GM13977 (cell line): ENCODE data around the gene LIPN.

Source experiments
- DNase-seq: peaks from one replicate; pipeline ENCODE4 v3.0.0; 2012; ENCODE audit warnings: low spot score
- in situ Hi-C: fragments of 300-500 bp; cut with MboI; formaldehyde crosslinking; loops from one replicate; pipeline ENCODE4 v1.12.0; 2022; ENCODE audit warnings: low sequenced_read_pairs, low pct_unique_long_range_greater_than_20kb, mixed read lengths, inconsistent platforms; ENCODE audit not compliant: unreplicated experiment
- TF ChIP-seq, protein P1 (sequence below): IDR thresholded peaks from 2 replicates; pipeline ENCODE4 v1.5.1; 2012; ENCODE audit warnings: mild to moderate bottlenecking, control low read depth; ENCODE audit not compliant: insufficient read depth; ENCODE audit errors: extremely low read depth, missing control alignments

LIPN gene

DNA sequence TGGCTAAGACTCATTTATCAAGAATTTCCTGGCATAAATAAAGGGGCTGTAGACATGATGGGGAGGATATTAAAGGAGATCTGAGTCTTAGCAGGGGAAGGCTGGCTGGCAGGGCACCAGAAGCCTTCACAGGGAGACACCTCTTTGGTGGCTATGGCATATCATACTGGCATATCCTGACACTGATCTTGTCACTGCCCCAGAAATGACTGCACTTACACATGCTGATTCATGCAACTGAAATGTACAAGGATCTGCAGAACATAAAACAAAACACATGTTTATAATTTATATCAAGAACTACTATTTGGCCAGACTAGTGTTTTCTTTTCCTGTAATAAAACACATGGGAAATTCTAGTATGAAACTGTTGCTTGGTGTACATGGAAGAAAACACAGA, 5.5 kb upstream of the LIPN start:
- TF ChIP-seq, protein P1, sequence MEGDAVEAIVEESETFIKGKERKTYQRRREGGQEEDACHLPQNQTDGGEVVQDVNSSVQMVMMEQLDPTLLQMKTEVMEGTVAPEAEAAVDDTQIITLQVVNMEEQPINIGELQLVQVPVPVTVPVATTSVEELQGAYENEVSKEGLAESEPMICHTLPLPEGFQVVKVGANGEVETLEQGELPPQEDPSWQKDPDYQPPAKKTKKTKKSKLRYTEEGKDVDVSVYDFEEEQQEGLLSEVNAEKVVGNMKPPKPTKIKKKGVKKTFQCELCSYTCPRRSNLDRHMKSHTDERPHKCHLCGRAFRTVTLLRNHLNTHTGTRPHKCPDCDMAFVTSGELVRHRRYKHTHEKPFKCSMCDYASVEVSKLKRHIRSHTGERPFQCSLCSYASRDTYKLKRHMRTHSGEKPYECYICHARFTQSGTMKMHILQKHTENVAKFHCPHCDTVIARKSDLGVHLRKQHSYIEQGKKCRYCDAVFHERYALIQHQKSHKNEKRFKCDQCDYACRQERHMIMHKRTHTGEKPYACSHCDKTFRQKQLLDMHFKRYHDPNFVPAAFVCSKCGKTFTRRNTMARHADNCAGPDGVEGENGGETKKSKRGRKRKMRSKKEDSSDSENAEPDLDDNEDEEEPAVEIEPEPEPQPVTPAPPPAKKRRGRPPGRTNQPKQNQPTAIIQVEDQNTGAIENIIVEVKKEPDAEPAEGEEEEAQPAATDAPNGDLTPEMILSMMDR: no peak
- in situ Hi-C loops: no loop called here
- no peak for DNase-seq

DNA sequence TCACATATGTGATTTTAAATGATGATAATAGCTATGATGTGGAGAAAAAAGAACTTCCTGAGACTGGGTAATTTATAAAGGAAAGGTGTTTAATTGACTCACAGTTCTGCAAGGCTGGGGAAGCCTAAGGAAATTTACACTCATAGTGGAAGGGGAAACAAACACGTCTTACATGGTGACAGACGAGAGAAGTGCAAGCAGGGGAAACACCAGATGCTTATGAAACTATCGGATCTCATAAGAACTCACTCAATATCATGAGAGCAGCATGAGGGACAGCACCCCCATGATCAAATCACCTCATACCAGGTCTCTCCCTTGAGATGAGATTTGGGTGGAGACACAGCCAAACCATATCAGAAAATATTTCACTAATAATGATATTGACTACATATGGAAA, 4.1 kb upstream of the LIPN start:
- in situ Hi-C loops: no loop called here
- no peak for DNase-seq
- TF ChIP-seq, protein P1: no peak

DNA sequence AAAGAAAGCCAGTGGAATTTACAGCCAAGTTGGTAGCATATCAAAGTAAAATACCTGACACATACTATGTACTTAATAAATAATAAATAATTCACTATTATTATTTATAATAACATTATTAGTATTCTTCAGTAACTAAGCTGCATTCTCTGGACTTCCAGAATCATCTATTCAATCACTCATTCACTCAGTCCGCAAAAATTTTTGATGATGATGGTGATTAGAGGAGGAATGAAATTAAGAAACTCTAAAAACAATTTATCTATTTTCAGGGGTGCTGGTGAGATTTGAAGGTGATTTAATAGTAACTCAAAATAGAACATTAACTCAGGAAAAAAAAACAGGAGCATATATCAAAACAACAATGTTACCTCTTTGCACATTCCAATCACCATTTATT, 3.2 kb upstream of the LIPN start:
- in situ Hi-C loops: no loop called here
- TF ChIP-seq, protein P1: no peak
- no peak for DNase-seq

DNA sequence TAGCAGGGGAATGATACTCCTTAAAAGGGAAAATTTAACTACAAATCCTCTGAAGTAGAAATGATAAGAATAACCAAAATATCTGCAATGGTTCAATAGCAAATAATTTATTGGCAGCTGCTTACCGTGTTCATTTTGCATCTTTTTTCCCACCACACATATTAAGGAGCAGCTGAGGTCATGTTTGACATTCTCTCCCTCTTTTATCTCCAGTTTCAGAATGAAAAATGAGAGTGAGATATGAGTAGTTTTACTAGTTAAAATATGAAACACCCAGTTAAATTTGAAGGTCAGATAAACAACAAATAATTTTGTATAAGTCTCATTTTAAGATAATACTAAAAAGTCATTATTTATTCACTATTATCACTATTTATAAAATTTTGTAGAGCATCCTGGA, 3.1 kb downstream of the LIPN start:
- in situ Hi-C loops: no loop called here
- no peak for DNase-seq
- TF ChIP-seq, protein P1: no peak

DNA sequence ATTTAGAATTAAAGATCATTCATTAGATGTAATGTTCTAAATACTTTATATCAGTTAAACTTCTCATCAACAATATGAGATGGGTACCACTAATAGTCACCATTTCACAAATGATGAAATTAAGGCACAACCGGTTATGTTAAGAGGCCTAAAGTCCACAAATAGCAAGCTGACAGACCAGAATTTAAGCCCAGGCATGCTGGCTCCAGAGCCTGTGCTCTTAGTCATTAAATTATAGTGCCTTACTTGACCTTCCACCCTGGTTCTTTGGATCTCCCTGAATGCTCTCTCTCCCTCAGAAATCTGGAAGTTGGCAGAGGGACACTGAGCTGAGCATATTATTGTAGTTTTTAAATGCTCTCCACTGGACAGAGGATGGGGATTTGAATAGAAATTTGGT, 3.6 kb downstream of the LIPN start:
- in situ Hi-C loops: no loop called here
- no peak for DNase-seq
- TF ChIP-seq, protein P1: no peak

DNA sequence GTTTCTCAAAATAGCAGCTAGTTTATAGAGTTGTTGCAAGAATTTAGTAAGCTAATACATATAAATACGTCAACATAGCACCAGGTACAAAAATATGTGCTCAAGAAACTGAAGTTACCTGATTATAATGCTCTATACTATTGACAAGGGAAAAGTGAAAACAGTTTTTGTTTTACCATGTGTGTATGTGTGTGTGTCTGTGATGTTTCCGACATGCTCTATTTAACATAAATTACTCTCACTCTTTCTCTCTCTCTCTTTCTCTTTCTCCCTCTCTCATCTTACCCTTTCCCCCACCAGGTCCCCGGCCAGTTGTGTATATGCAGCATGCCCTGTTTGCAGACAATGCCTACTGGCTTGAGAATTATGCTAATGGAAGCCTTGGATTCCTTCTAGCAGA, 4.3 kb downstream of the LIPN start:
- in situ Hi-C loops: no loop called here
- TF ChIP-seq, protein P1: no peak
- DNase-seq: no peak

DNA sequence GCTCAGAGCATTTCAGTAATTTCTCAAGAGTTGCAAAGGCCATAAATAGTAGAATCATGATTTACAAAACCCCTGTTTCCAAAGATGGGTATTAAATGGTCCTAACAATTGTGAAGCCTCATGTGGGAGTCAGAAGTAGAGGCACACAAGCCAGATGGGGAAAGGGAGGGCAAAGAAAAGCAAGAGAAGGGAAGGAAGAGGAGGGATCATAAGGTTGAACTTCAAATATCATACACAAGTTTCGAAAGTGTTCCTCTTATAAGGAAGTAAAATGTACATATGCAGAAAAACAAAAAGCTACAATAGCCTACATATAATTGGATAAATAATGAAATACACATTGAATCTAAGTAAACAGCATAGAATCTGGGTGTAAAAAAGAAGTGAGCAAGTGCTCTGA, 6.0 kb downstream of the LIPN start:
- TF ChIP-seq, protein P1: no peak
- in situ Hi-C loops: no loop called here

More for the DNA sequence above, 6.0 kb downstream of the LIPN start:
- no peak for DNase-seq
